ENCODE data around the gene NOTO.
A peak's percentile ranks its signal among the peaks of the same experiment; 100 is the strongest.

The NOTO gene

DNA sequence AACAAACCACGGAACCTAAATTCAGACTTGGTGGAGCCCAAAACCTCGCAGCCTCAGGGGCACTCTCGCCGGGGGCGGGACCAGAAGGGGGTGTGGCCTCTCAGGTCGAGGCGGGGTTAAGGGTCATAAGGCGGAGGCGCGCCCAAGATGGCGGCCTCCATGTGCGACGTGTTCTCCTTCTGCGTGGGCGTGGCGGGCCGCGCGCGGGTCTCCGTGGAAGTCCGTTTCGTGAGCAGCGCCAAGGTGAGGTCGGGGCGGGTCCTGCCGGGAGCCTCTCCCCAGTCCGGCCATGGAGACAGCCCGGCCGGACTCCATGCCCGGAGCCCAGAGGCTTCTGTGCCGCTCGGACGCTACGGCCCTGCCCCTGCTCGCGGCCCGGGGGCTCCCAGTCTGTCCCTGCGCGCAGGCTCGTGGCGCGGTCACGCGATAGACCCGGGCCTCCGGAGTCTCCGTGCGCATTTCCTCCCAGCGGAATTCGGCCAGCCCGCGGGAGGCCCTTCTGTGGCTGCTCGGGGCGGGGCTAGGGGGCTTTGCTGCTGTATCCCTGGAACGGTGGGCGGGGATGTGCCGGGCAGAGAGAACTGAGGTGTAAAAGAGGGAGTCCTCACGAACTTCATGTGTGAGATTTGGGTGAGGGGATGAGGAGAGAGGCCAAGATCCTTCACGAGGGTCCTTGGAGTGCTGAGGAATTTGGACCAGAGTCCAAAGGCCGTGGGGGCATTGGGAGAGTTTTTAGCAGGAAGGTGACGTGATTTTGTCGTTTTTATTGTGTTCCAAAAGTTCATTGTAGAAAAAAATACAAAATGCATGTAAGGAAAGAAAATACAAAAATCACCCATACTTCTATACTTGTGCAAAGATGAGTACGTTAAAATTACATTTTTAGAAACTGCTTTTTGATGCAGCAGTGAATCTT lies 12.0 kb downstream of the NOTO start, which contains the start of gene SMYD5:
TSS of gene SMYD5 (plus strand) at position 126 of the 916 bp plus-strand sequence. CDS start at position 148, 22 bp downstream.
- FAIRE-seq (no peak), DNase-seq (ENCODE audit: insufficient read length, low spot score) (peak; percentile 77)
- 0 out of 2 replicates have a peak, but pooled peaks have one; percentile 13 for TF ChIP-seq POLR2A (IDR thresholded peaks at IDR 0.05; ENCODE audit: low read depth, low read length)

DNA sequence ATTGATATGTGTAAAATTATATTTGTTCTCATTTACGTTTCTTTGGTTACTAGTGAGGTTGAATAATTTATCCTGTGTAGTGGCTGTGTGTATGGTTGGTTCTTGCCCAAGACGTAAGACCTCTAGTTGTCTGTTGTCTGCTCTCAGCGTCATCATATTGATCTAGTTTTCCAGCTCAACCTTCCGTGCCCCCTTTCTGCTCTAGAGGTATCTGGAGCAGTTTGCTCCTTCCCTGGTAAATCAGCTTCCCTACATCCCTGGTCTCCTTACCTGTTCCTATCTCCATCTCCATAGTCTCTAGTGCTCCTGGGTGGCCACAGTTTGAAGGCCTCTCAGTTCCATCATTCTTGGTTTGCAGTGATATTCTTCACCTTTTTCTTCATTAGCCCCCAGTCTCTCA lies 12.9 kb downstream of the NOTO start:
- no peak for DNase-seq (ENCODE audit: insufficient read length, low spot score)
- no peak for FAIRE-seq
- TF ChIP-seq POLR2A (IDR thresholded peaks at IDR 0.05; ENCODE audit: low read depth, low read length), result no peak

DNA sequence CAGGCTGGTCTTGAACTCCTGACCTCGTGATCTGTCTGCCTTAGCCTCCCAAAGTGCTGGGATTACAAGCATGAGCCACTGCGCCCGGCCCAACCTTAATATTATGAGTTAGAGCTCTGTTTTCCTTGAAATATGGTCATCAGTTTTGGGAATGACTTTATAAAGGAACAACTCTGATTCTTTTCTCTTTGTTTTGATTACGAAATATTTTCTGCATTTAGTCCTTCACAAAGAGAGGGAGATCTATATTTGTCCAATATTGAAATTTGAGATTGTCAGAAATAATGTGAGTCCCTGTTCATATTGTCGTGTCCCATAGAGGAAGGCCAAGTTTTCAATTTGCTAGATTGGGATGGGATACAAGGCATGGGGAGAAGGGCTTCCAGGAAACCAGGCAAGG lies 14.8 kb downstream of the NOTO start:
- DNase-seq (ENCODE audit: insufficient read length, low spot score), result no peak
- TF ChIP-seq POLR2A (IDR thresholded peaks at IDR 0.05; ENCODE audit: low read depth, low read length), result no peak
- FAIRE-seq, result no peak

DNA sequence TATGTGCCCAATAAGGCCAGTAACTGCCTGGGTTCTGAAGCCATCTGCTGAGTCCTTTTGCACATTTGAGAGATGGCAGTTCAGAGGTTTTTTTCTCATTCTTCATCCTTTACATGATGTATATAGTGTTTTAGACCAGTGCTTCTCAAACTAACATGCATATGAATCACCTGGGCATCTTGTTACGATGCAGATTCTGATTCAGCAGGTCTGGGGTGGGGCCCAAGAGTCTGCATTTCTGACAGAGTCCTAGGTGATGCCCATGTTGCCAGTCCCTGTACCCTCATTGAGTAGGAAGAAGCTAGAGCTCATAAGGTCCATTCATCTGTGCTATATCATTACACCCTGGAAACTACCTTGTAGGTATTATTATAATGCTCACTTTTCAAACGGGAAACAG lies 15.5 kb downstream of the NOTO start:
- FAIRE-seq (no peak), DNase-seq (ENCODE audit: insufficient read length, low spot score) (no peak)
- no peak for TF ChIP-seq POLR2A (IDR thresholded peaks at IDR 0.05; ENCODE audit: low read depth, low read length)

DNA sequence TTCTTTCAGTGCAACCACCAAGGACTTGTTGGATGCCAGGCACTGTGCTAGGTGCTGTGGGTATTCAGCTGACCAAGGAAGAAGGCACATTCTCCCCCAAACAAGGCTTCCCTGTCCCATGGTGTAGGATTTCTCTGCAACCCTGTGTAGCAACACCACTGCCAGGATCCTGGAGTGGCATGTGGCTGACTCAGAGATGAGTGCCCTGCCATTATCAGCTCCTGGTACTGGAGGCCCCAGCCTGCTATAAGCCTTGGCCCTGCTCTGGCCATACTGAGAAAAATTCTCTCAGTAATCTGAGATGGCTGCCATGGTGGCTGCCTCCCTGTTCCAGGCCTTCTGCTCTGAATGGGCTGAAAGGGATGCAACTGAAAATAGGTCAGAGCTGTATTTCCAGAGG lies 15.9 kb downstream of the NOTO start:
- FAIRE-seq (no peak), DNase-seq (ENCODE audit: insufficient read length, low spot score) (peak; percentile 69)
- no peak for TF ChIP-seq POLR2A (IDR thresholded peaks at IDR 0.05; ENCODE audit: low read depth, low read length)

DNA sequence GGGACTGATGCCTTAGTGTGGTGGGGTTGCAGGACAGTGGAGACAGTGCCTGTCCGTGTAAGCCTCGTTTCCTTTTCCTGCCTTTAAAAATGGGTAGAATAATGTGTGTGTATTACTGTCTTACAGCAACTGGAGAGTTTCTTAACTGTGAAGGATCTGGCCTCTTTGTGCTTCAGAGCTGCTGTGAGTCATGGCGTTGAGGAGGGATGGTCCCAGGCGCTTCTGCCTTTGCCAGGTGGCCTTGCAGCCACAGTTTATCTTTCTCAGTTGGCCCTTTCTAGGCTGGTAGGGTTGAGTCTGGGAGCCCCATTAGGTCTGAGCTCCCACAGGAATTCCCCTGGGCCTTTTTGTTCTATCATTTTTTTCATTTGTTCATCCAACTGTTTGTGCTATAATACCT lies 21.4 kb downstream of the NOTO start:
- no peak for DNase-seq (ENCODE audit: insufficient read length, low spot score)
- no peak for FAIRE-seq
- TF ChIP-seq POLR2A (IDR thresholded peaks at IDR 0.05; ENCODE audit: low read depth, low read length), result no peak

DNA sequence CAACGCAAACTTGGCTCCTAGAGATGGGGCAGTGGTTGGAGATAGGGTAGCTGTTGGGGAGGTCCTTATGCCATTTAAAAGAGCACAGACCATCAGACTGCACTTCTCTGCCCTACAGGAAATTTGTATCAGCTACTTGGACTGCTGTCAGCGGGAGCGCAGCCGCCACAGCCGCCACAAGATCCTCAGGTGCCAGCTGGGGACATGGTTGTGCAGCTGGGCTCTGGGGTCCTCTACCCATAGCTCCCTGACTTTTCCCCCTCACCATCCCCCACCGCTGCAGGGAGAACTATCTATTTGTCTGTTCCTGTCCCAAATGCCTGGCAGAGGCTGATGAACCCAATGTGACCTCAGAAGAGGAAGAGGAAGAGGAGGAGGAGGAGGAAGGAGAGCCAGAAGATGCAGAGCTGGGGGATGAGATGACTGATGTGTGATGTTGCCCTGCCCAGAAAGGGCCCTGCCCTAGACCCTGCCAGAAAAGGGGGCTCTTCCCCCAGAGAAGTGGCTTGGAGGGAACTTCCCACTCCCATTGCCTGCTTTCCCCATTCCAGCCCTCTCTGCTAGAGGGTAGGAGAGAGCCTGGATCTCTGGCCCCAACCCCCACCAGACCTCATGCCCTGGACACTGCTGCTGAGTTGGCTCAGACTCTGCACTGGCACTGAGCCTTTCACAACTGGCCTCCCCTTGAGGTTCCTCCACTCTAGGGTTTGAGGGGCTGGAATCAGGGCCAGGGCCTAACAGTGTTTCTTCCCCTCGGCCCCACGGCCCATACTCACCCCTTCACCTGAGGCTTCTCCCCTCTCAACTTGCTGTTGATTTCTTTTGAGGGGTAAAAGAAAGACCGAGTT lies 23.4 kb downstream of the NOTO start:
- DNase-seq (ENCODE audit: insufficient read length, low spot score), result no peak
- FAIRE-seq, result no peak

DNA sequence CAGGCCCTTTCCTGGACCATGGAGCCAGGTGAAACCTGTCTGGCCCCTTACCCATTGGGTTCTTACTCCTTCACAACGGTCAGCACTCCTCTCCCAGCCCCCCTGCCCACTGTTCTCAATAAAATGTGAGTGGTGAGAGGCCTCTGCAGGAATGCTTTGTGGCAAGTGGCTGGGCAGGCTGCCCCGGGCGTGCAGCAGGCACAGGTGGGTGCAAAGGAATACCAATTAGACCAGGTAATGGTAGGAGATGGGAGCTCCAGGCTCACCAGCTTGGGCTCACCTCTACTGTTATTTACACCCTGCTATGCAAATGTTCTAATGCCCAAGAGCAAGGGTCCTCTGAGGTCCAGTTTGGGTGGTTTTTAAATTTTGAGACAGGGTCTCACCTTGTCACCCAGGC lies 24.7 kb downstream of the NOTO start:
- no peak for FAIRE-seq
- no peak for TF ChIP-seq POLR2A (IDR thresholded peaks at IDR 0.05; ENCODE audit: low read depth, low read length)

More for the DNA sequence above, 23.4 kb downstream of the NOTO start:
- TF ChIP-seq POLR2A (IDR thresholded peaks at IDR 0.05; ENCODE audit: low read depth, low read length), result no peak

DNA sequence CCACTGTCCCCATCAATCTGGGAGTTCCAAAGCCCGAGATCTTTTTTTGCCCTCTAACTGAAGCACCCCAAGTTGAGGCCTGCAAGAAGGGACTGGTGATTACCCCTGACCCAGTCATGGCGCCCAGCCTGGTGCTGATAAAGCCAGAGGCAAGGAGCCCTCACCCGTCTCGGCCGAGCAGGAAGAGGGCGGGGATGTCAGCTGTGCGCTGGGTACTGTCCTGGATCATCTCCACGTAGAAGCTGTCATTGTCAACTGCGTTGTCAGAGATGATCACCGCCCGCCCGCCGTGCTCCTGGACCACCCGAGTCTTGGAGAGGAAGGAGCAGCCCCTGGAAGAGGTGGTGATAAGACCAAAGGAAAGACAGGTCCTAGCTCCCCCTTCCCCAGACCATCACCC lies 26.3 kb downstream of the NOTO start:
- no peak for TF ChIP-seq POLR2A (IDR thresholded peaks at IDR 0.05; ENCODE audit: low read depth, low read length)
- DNase-seq (ENCODE audit: insufficient read length, low spot score) (no peak), FAIRE-seq (no peak)

More for the DNA sequence above, 24.7 kb downstream of the NOTO start:
- no peak for DNase-seq (ENCODE audit: insufficient read length, low spot score)

DNA sequence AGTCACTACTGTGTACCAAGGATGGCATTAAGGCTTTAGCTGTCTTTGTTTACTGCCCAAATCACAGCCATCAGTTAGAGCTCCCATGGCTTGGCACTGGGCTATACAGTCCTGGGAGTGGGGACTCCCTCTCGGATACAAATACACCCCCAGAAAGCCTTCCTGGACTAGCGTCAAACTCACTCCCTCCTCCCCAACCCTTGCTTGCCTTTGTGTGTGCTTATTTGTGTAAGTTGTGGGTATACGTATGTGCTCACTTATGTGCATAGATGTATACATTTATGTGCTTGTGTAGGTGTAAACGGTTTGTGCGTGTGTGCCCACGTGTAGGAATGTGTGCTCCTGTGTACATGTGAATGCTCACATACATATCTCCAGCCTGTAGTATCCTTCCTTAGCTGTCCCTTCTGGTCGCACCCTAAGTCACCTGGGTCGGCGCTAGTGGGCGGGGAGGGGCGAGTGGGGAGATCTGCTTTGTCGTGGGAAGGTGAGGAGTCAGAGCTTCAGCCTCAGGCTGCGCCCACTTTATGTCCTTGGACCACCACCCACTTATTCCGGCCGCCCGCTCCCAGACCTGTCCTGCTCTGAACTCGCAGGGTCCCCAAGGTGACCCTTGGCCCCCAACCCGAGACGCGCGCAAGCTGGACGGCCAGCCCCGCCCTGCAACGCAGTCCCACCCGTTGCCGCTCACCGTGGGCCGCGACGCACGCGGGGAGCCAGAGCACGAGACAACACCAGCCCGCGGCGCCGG lies 30.2 kb downstream of the NOTO start:
- FAIRE-seq (no peak), DNase-seq (ENCODE audit: insufficient read length, low spot score) (no peak)
- no peak for TF ChIP-seq POLR2A (IDR thresholded peaks at IDR 0.05; ENCODE audit: low read depth, low read length)

DNA sequence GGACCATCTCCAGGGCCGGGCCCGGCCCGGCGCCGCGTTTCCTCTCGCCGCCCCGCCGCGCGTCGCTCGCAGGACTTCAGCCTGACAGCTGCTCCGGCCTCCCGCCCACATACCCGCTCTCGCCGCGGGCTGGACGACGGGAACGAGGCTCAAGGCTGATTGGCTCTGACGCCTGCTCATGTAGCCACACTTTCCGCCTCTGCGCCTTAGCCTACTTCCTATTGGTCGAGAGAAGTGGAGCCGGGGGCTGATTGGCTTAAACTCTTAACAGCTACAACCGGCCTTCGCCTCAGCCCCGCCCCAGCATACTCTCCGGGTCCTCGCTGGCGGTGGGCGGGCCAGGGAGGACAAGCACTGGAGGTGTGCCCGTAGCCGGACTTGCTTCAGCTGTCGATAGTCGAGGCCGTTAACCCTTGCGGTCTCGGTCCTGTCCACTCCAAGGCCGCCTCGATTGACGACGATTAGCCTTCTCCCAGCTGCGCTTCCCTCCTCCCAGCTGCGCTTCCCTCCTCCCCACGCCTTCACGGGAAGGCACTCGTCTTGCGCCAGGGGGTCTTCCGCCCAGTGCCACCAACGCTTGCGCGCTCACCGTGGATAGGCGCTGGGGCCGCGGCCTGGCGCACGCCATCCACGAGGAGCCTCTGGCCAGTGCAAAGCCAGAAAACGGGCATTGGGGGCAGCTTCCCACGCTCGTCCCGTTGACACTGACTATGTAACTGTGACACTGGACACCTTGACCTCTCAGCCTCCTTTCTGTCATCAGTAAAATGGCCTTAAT lies 31.0 kb downstream of the NOTO start, which contains the start of gene PRADC1:
TSS of gene PRADC1 (minus strand) at position 86 of the 778 bp plus-strand sequence. CDS start at position 7, 79 bp downstream.
- FAIRE-seq, result peak; percentile 84
- TF ChIP-seq POLR2A (IDR thresholded peaks at IDR 0.05; ENCODE audit: low read depth, low read length), result peak; percentile 51
- peak; percentile 95 for DNase-seq (ENCODE audit: insufficient read length, low spot score)

DNA sequence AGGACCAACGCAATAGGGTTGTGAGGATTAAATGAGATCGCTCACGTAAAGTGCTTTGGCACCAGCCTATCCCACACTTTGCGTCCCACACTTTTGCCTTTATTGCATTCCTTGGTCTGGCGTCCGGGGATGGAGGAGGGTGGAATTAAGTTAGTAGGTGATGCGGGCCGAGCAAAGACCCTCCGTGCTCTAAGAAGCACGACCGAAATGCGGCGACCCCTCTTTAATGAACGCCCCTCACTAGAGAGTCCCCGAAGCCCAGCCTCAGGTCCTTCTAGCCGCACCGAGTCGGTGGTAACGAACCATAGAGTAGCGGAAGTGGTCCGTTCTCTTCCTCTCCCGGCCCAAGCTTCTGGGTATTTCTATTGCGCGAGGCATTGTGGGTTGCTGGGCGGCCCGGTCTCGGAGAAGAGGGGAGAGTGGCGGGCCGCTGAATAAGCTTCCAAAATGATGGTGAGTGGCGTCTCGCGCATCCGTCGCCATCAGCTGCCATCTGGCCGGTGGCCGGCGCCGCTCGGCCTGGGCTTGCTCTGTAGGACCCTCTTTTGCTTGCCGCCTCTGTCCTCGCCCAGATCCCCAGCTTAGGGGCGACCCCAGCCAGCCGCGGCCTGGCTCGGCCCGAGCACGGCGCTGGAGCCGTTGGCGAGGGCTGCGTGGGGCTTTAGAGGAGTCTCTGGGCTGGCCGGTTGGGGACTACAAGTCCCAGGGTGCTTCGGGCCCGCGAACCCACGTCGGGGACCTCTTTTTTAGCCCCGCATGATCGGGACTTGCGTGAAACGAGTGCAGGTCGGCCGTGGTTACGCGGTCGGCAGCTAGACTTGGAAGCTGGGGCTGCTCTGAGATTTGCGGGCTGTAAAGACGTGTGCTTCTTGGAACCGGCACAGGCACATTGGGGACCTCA lies 31.8 kb downstream of the NOTO start, which contains the start of gene CCT7:
TSS of gene CCT7 (plus strand) at position 377 of the 901 bp plus-strand sequence. CDS start at position 448, 71 bp downstream.
- DNase-seq (ENCODE audit: insufficient read length, low spot score) (peak; percentile 68), FAIRE-seq (no peak)
- peak; percentile 87 for TF ChIP-seq POLR2A (IDR thresholded peaks at IDR 0.05; ENCODE audit: low read depth, low read length)

Measured in H54 (cell line).